AG04450 (cell line): Measurements from ENCODE around the gene TSC22D1. TPM values are rescaled to one million over a fixed set of nuclear protein-coding genes. Genes with fewer than 3 reads are reported as not detected.

Experiments
- CTCF ChIA-PET: fragments of 300-600, 350-600 bp; formaldehyde crosslinking; extraction: SDS; loops from one replicate; lab custom pipeline; 2022; ENCODE audit warnings: antibody characterized with exemption, inconsistent platforms; lab: Charles Lee
- POLR2A ChIA-PET: fragments of 350-600 bp; formaldehyde crosslinking; extraction: SDS; loops from one replicate; lab custom pipeline; 2021; ENCODE audit warnings: antibody characterized with exemption, inconsistent platforms; lab: Yijun Ruan, JAX
- DNase-seq: peaks from one replicate; pipeline ENCODE4 v3.0.0-alpha.2; 2011; ENCODE audit warnings: low read depth, low spot score
- H3K27ac ChIP-seq: one replicate; pipeline ENCODE4 v1.5.1; 2012; ENCODE audit warnings: low read depth, low read length, control low read depth
- H3K27me3 ChIP-seq: one replicate; pipeline ENCODE4 v1.6.0; 2012; ENCODE audit warnings: low read length; ENCODE audit not compliant: control insufficient read depth, insufficient read depth
- H3K4me3 ChIP-seq: 2 replicates; pipeline ENCODE4 v1.5.1; 2011; ENCODE audit warnings: mild to moderate bottlenecking, low read depth, low read length, control low read depth
- H3K9me3 ChIP-seq: 2 replicates; pipeline ENCODE4 v1.5.1; 2012; ENCODE audit warnings: low read length; ENCODE audit not compliant: control insufficient read depth, insufficient read depth
- CTCF ChIP-seq: IDR thresholded peaks from 2 replicates; pipeline ENCODE4 v1.5.1; 2011; ENCODE audit warnings: low read depth, low read length, control low read depth, inconsistent platforms
- polyA plus RNA-seq: library from polyadenylated mRNA; depleted of rRNA; stranded (reverse); fragments of >200 nt; gene quantifications from 2 replicates; pipeline ENCODE4 v1.2.3, GENCODE V29; 2011

Gene TSC22D1
- polyA plus RNA-seq, 1 experiment, result 77.3 TPM

DNA sequence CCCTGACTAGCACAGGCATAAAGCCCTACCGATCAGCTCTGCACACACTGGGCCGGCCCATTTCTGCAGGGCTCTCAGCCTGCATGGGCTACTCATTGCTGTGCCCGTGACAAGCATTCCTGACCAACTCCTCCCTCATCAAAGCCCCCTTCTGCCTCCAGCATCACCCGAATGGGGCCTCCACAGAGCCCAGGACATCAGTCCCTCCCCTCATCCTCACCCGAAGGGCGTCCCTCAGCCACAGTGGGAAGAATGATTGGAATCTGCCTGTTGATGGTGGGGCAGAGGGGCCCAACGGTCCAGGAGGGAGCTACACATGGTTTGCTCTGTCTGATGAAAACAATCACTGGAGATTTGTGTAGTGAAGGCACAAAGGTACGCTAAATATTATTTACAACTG lies 158.7 kb downstream of the TSC22D1 start:
- no peak for DNase-seq
- CTCF ChIA-PET, result no interaction called here
- Histone ChIP-seq H3K27me3 (peaks cover 3% of the 10 kb centered on the region), H3K9me3 (peaks cover 10% of the 10 kb centered on the region; the same call in 1 of the 2 replicates), H3K4me3 (no peak overlapping the region), H3K27ac (no peak overlapping the region)
- POLR2A ChIA-PET, result no interaction called here
- TF ChIP-seq CTCF, result no peak

DNA sequence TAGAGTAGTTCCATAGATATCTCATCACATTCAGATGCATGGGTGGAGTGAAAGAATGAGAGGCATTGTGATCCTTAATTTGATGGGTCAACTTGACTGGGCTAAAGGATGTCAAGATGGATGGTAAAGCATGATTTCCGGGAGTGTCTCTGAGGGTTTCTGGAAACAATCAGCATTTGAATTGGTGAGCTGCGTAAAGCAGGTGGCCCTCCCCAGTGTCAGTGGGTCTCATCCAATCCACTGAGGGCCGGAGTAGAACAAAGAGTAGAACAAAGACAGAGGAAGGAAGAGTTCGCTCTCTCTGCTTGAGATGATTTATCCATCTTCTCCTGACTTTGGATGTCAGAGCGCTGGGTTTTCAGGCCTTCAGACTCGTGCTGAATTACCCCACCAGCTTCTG lies 159.4 kb downstream of the TSC22D1 start:
- ChIA-PET CTCF (no interaction called here), POLR2A (no interaction called here)
- Histone ChIP-seq H3K9me3 (peaks cover 10% of the 10 kb centered on the region; the same call in 1 of the 2 replicates), H3K4me3 (no peak overlapping the region), H3K27ac (no peak overlapping the region), H3K27me3 (peaks cover 3% of the 10 kb centered on the region)
- no peak for TF ChIP-seq CTCF
- DNase-seq, result no peak

DNA sequence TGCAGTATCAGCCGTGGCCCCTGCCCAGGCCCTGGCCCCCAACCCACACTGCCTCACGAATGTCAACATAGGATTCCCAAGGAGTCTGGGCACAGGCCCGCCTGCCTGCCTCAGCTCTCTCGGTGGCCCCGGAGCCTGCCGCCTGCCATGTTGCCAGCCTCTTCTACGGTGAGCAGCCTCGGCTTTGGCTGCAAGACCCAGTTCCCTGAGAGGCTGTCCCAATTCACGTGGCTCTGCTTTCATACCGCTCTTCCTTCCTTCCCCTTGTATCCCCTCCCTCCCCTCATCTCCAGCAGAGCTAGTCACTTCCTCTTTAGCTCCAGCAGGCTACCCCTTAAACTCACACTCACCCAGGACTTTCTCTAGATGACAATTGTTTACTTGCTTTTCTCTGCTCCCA lies 159.8 kb downstream of the TSC22D1 start:
- Histone ChIP-seq H3K9me3 (peaks cover 10% of the 10 kb centered on the region; the same call in 1 of the 2 replicates), H3K27ac (no peak overlapping the region), H3K4me3 (no peak overlapping the region), H3K27me3 (no peaks in the 10 kb centered on the region)
- ChIA-PET CTCF (no interaction called here), POLR2A (no interaction called here)
- TF ChIP-seq CTCF, result no peak
- DNase-seq, result no peak

DNA sequence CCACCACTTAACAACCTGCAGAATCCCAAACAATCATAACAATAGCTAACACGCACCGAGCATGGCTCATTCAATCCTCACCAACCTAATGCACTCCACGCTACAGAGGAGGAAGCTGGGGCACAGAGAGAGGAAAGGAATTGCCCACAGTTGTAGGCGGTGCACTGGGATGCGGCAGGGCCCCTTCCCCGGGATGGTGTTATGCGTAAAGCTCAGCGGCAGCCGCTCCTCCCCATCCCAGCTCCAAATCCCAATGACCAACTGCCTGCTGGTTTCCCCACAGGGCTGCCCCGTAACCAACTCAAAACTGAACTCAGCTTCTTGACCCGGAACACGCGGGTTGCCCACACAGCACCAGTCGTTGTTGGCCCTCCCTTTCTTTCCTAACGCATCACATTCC lies 160.3 kb downstream of the TSC22D1 start:
- no peak for DNase-seq
- Histone ChIP-seq H3K27ac (no peak overlapping the region), H3K27me3 (no peaks in the 10 kb centered on the region), H3K4me3 (no peak overlapping the region), H3K9me3 (peaks cover 10% of the 10 kb centered on the region; the same call in 1 of the 2 replicates)
- POLR2A ChIA-PET, result no interaction called here
- CTCF ChIA-PET, result no interaction called here
- no peak for TF ChIP-seq CTCF

DNA sequence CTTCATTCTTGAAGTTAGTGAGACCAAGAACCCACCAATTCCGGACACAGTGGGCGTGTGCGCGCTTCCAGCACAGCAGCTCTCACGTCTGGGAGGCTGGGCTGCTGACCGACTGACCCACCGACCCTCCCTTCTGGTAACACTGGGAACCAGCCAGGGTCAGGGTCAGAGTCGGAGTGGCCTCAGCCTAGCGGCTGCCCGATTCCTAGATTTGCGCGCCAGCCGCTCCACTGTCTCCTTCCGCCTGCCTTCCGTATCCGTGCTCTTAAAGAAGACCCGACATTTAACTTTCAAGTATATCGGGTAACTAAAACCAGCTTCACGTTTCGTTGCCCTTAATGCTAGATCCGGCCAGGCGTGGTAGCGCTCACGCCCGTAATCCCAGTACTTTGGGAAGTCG lies 161.4 kb downstream of the TSC22D1 start:
- peaks cover 2% of the 10 kb centered on the region for H3K27me3 ChIP-seq
- ChIA-PET CTCF (no interaction called here), POLR2A (interaction anchor here (0.9 kb wide), 1 partner anchor 20 kb away, joined by 3 read pairs; no protein-coding TSS in a partner anchor)
- H3K4me3 ChIP-seq, result no peak overlapping the region
- peaks cover 10% of the 10 kb centered on the region; the same call in 1 of the 2 replicates for H3K9me3 ChIP-seq
- no peak for TF ChIP-seq CTCF
- no peak for DNase-seq
- H3K27ac ChIP-seq, result no peak overlapping the region
